Measurements from ENCODE around the gene GSG1L2. TPM values are rescaled to one million over a fixed set of nuclear protein-coding genes. Genes with fewer than 3 reads are reported as not detected.

GSG1L2 gene
- total and polyA plus RNA-seq, 2 of the 4 experiments (the other 2 are of a cell fraction) = not detected

GRCh38 chr17:9830711-9831110 lies 8.8 kb upstream of the GSG1L2 start:
- no peak overlapping the region; the same call in 2 of the 3 replicates for H2BK15ac ChIP-seq (ENCODE audit: low read depth, low read length)
- intact Hi-C loops (cut with micrococcal nuclease) = no loop called here
- no CpG with 5 or more reads among the region's 2 CpGs for WGBS, 2 experiments (ENCODE audit: extremely low coverage in 2 of 2, insufficient read length in 1 of 2)
- H2BK5ac ChIP-seq (ENCODE audit: low read depth, low read length, poor library complexity, severe bottlenecking) = no peak overlapping the region
- dilution Hi-C loops (cut with HindIII; ENCODE audit: low sequenced_read_pairs, unreplicated experiment) = no loop called here
- H3K36me3 ChIP-seq (ENCODE audit: control insufficient read depth, insufficient read depth, low read length) = no peaks in the 10 kb centered on the region
- H3K27ac ChIP-seq (ENCODE audit: insufficient read depth, low read length) = no peak overlapping the region
- H3K14ac ChIP-seq (replicated peaks; ENCODE audit: low read depth, low read length) = no peak overlapping the region
- no peaks in the 10 kb centered on the region for H4K20me1 ChIP-seq (ENCODE audit: insufficient read depth, low read length)
- POLR2A ChIA-PET (ENCODE audit: unreplicated experiment) = no interaction called here
- H3K27me3 ChIP-seq (ENCODE audit: control insufficient read depth, insufficient read depth, low read length) = no peaks in the 10 kb centered on the region
- no peak overlapping the region for H4K5ac ChIP-seq (ENCODE audit: low read depth, low read length)
- in situ Hi-C loops (cut with MboI; ENCODE audit: low sequenced_read_pairs) = no loop called here
- H3K9me1 ChIP-seq (ENCODE audit: insufficient read depth, low read length) = no peaks in the 10 kb centered on the region
- no peak overlapping the region for H2AK9ac ChIP-seq (replicated peaks; ENCODE audit: low read depth, low read length, poor library complexity)
- 0 out of 2 replicates have a peak overlapping the region, but pooled peaks have one; percentile 39 for H2BK20ac ChIP-seq (ENCODE audit: low read depth, low read length)
- H2AK5ac ChIP-seq (ENCODE audit: low read depth, low read length) = no peak overlapping the region
- no peak overlapping the region for H3K4me2 ChIP-seq (ENCODE audit: low read depth, low read length)
- H3K23ac ChIP-seq (ENCODE audit: low read depth, low read length) = no peak overlapping the region
- no TSS peak for BruUV-seq (replicated peaks)
- peaks cover 4% of the 10 kb centered on the region; the same call in 1 of the 2 replicates for H3K4me1 ChIP-seq (ENCODE audit: control insufficient read depth, insufficient read depth, low read length)
- no peak overlapping the region for H4K8ac ChIP-seq (ENCODE audit: low read depth in 2 of 2, low read length in 2 of 2)
- H3K18ac ChIP-seq (ENCODE audit: low read depth, low read length) = no peak overlapping the region
- no peak overlapping the region for H3K4ac ChIP-seq (ENCODE audit: low read depth, low read length)
- H2BK120ac ChIP-seq (ENCODE audit: low read depth, low read length) = no peak overlapping the region
- H2AFZ ChIP-seq (replicated peaks; ENCODE audit: low read length, poor library complexity) = no peak overlapping the region
- CTCF ChIA-PET = interaction anchor here (1.0 kb wide), 1 partner anchor 52 kb away, joined by 3 read pairs; no protein-coding TSS in a partner anchor
- H3K79me1 ChIP-seq (ENCODE audit: low read depth in 1 of 2, low read length in 2 of 2) = no peaks in the 10 kb centered on the region
- no peaks in the 10 kb centered on the region for H3K9me3 ChIP-seq (ENCODE audit: control insufficient read depth, insufficient read depth, low read length)
- H4K91ac ChIP-seq (ENCODE audit: insufficient read depth, low read depth, low read length) = no peak overlapping the region
- no peak overlapping the region for H3K4me3 ChIP-seq (ENCODE audit: insufficient read depth, low read depth, low read length)
- H3K56ac ChIP-seq (ENCODE audit: extremely low read depth, insufficient read depth, low read length) = no peak overlapping the region
- ATAC-seq (ENCODE audit: low read depth) = no peak
- TF ChIP-seq BHLHE40 (IDR thresholded peaks at IDR 0.05; ENCODE audit: low read depth, low read length) (no peak), MAFK (IDR thresholded peaks at IDR 0.05; ENCODE audit: low read depth, low read length) (no peak), SMC3 (IDR thresholded peaks at IDR 0.05; ENCODE audit: low read depth, low read length) (no peak), POLR2A (IDR thresholded peaks at IDR 0.05; ENCODE audit: low read depth, low read length) (no peak), ELK1 (IDR thresholded peaks at IDR 0.05; ENCODE audit: borderline replicate concordance, low read depth, low read length) (no peak), USF2 (IDR thresholded peaks at IDR 0.05; ENCODE audit: low read depth, low read length) (no peak), FOS (IDR thresholded peaks at IDR 0.05; ENCODE audit: low read depth, low read length) (no peak), MAZ (IDR thresholded peaks at IDR 0.05; ENCODE audit: borderline replicate concordance, low read depth, low read length) (no peak), NFE2L2 (IDR thresholded peaks at IDR 0.05; ENCODE audit: low read depth, low read length) (no peak), MXI1 (IDR thresholded peaks at IDR 0.05; ENCODE audit: borderline replicate concordance, low read depth, low read length) (no peak), RAD21 (IDR thresholded peaks at IDR 0.05; ENCODE audit: low read length) (no peak), RCOR1 (IDR thresholded peaks at IDR 0.05; ENCODE audit: insufficient replicate concordance, low read length) (no peak), RFX5 (IDR thresholded peaks at IDR 0.05; ENCODE audit: low read depth, low read length) (no peak), CHD1 (IDR thresholded peaks at IDR 0.05; ENCODE audit: low read depth, low read length) (no peak), CEBPB (IDR thresholded peaks at IDR 0.05; ENCODE audit: low read depth, low read length) (no peak), CTCF (conservative IDR thresholded peaks at IDR 0.05; ENCODE audit: low read depth, low read length) (no peak)
- no peak for DNase-seq
- H3K9ac ChIP-seq (ENCODE audit: low read depth, low read length) = no peak overlapping the region

Data from IMR-90 (cell line).